Astrocyte (in vitro differentiated cells and primary cell): ENCODE measurements around the gene BBOX1. TPM values are rescaled to one million over a fixed set of nuclear protein-coding genes. Genes with fewer than 3 reads are reported as not detected.

ENCODE experiments used
- DNase-seq: peaks from one replicate; pipeline ENCODE4 v3.0.0-alpha.2; 2010; ENCODE audit warnings: low read depth
- FAIRE-seq: peaks from 2 replicates; lab custom pipeline; 2011; peaks lifted over from hg19 to GRCh38; lab: Jason Lieb, UNC
- H2AFZ ChIP-seq: 2 replicates; pipeline ENCODE4 v1.6.0; 2012; ENCODE audit warnings: low read depth, low read length, inconsistent platforms
- H3K27ac ChIP-seq: 2 replicates; pipeline ENCODE4 v1.5.1; 2011; ENCODE audit warnings: low read depth, low read length, inconsistent platforms
- H3K27me3 ChIP-seq: 2 replicates; pipeline ENCODE4 v1.6.0; 2011; ENCODE audit warnings: low read length, inconsistent platforms; ENCODE audit not compliant: insufficient read depth
- H3K36me3 ChIP-seq: 2 replicates; pipeline ENCODE4 v1.5.1; 2011; ENCODE audit warnings: low read length, inconsistent platforms; ENCODE audit not compliant: insufficient read depth
- H3K4me1 ChIP-seq: 2 replicates; pipeline ENCODE4 v1.5.1; 2011; ENCODE audit warnings: low read length, inconsistent platforms; ENCODE audit not compliant: insufficient read depth
- H3K4me2 ChIP-seq: 2 replicates; pipeline ENCODE4 v1.6.0; 2012; ENCODE audit warnings: low read length, inconsistent platforms
- H3K4me3 ChIP-seq: 2 replicates; pipeline ENCODE4 v1.5.1; 2011; ENCODE audit warnings: low read depth, mild to moderate bottlenecking, low read length, inconsistent platforms; ENCODE audit not compliant: insufficient read depth
- H3K79me2 ChIP-seq: 2 replicates; pipeline ENCODE4 v1.6.0; 2012; ENCODE audit warnings: mild to moderate bottlenecking, low read length, inconsistent platforms; ENCODE audit not compliant: insufficient read depth
- H3K9ac ChIP-seq: 2 replicates; pipeline ENCODE4 v1.6.0; 2012; ENCODE audit warnings: mild to moderate bottlenecking, low read length, inconsistent platforms
- H3K9me3 ChIP-seq: 2 replicates; pipeline ENCODE4 v1.5.1; 2012; ENCODE audit warnings: low read depth, mild to moderate bottlenecking, low read length, inconsistent platforms; ENCODE audit not compliant: insufficient read depth
- H4K20me1 ChIP-seq: 2 replicates; pipeline ENCODE4 v1.6.0; 2012; ENCODE audit warnings: low read length, inconsistent platforms; ENCODE audit not compliant: insufficient read depth
- H3K27ac Mint-ChIP-seq: one replicate; pipeline ENCODE4 v1.8.0; 2021; ENCODE audit warnings: mild to moderate bottlenecking, mixed read lengths; ENCODE audit not compliant: unreplicated experiment
- H3K27me3 Mint-ChIP-seq: one replicate; pipeline ENCODE4 v1.8.0; 2021; ENCODE audit warnings: low read depth, mixed read lengths; ENCODE audit not compliant: unreplicated experiment
- H3K36me3 Mint-ChIP-seq: one replicate; pipeline ENCODE4 v1.8.0; 2021; ENCODE audit warnings: low read depth, mixed read lengths; ENCODE audit not compliant: unreplicated experiment
- H3K4me1 Mint-ChIP-seq: one replicate; pipeline ENCODE4 v1.8.0; 2021; ENCODE audit warnings: low read depth, mixed read lengths; ENCODE audit not compliant: unreplicated experiment
- H3K4me3 Mint-ChIP-seq: one replicate; pipeline ENCODE4 v1.8.0; 2021; ENCODE audit warnings: mild to moderate bottlenecking, moderate library complexity, mixed read lengths; ENCODE audit not compliant: unreplicated experiment
- H3K9me3 Mint-ChIP-seq: one replicate; pipeline ENCODE4 v1.8.0; 2021; ENCODE audit warnings: mild to moderate bottlenecking, mixed read lengths; ENCODE audit not compliant: unreplicated experiment
- CTCF ChIP-seq: IDR thresholded peaks from 2 replicates; pipeline ENCODE4 v1.5.1; 2011; ENCODE audit warnings: low read depth, mild to moderate bottlenecking, inconsistent platforms, low read length, moderate library complexity; ENCODE audit not compliant: insufficient read depth
- EZH2 ChIP-seq: IDR thresholded peaks from 2 replicates; pipeline ENCODE4 v1.6.1; 2012; ENCODE audit warnings: mild to moderate bottlenecking, low read length, inconsistent platforms; ENCODE audit not compliant: insufficient read depth
- total RNA-seq: library from RNA; stranded (reverse); gene quantifications from 2 replicates; pipeline ENCODE4 v1.2.1, GENCODE V29; 2021

The BBOX1 gene
- total RNA-seq, 1 donor from 2014 or later = 0.39 TPM

- FAIRE-seq (no peak), DNase-seq (no peak)
- no peaks in the 10 kb centered on the region for H3K9me3 Mint-ChIP-seq
Observed at GRCh38 chr11:27025957-27026733, 14.5 kb upstream of the BBOX1 start.

DNA sequence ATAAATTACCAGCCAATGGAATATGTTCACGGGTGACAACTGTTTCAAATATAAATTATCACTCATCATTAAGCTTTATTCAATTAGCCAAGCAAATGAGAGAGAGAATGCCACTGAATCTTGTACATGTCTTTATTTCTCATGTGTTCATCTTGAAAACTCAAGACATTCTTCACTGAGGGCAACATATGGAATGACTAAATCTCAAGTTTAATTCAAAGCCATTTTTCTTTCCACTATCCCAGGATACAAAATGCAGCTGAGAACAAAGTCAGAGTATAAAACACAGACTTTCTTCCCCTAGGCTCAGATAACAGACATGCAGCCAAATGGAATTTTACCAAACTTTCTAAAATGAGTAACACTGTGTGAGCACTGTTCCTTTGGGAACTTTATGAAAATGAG, 12.1 kb upstream of the BBOX1 start:
- no peaks in the 10 kb centered on the region for H3K9me3 Mint-ChIP-seq
- Histone ChIP-seq H3K27me3 (no peaks in the 10 kb centered on the region), H3K9ac (no peak overlapping the region), H4K20me1 (no peaks in the 10 kb centered on the region), H3K4me2 (no peak overlapping the region), H3K4me3 (no peak overlapping the region), H3K9me3 (peaks cover 4% of the 10 kb centered on the region), H3K4me1 (no peaks in the 10 kb centered on the region), H3K27ac (no peak overlapping the region), H2AFZ (no peak overlapping the region), H3K79me2 (no peaks in the 10 kb centered on the region), H3K36me3 (no peaks in the 10 kb centered on the region)
- peaks cover 4% of the 10 kb centered on the region for H3K27me3 Mint-ChIP-seq
- H3K36me3 Mint-ChIP-seq = peaks cover 5% of the 10 kb centered on the region
- no peak for TF ChIP-seq CTCF
- no peak for TF ChIP-seq EZH2
- FAIRE-seq = no peak
- DNase-seq = peak; percentile 34
- no peak overlapping the region for H3K4me3 Mint-ChIP-seq
- peaks cover 7% of the 10 kb centered on the region for H3K4me1 Mint-ChIP-seq
- peak overlapping the region; percentile 20 for H3K27ac Mint-ChIP-seq

More at GRCh38 chr11:27025957-27026733, 14.5 kb upstream of the BBOX1 start:
- no peak overlapping the region for H3K4me3 Mint-ChIP-seq
- Histone ChIP-seq H3K79me2 (no peaks in the 10 kb centered on the region), H4K20me1 (no peaks in the 10 kb centered on the region), H3K9me3 (no peaks in the 10 kb centered on the region), H2AFZ (no peak overlapping the region), H3K4me1 (no peaks in the 10 kb centered on the region), H3K27ac (no peak overlapping the region), H3K4me2 (no peak overlapping the region), H3K9ac (no peak overlapping the region), H3K36me3 (no peaks in the 10 kb centered on the region), H3K4me3 (no peak overlapping the region), H3K27me3 (no peaks in the 10 kb centered on the region)
- no peak for TF ChIP-seq EZH2
- TF ChIP-seq CTCF = no peak
- H3K36me3 Mint-ChIP-seq = peaks cover under 1% of the 10 kb centered on the region
- H3K27ac Mint-ChIP-seq = no peak overlapping the region
- H3K27me3 Mint-ChIP-seq = peaks cover 2% of the 10 kb centered on the region
- H3K4me1 Mint-ChIP-seq = peaks cover 7% of the 10 kb centered on the region

GRCh38 chr11:27029966-27030365, 10.6 kb upstream of the BBOX1 start:
- TF ChIP-seq CTCF = no peak
- no peak for TF ChIP-seq EZH2
- H3K4me1 Mint-ChIP-seq = peaks cover 7% of the 10 kb centered on the region
- peaks cover 4% of the 10 kb centered on the region for H3K9me3 Mint-ChIP-seq
- H3K27ac ChIP-seq = no peak overlapping the region
- no peak overlapping the region for H2AFZ ChIP-seq
- no peaks in the 10 kb centered on the region for H3K27me3 ChIP-seq
- no peak for DNase-seq
- peaks cover 4% of the 10 kb centered on the region for H3K9me3 ChIP-seq
- H3K9ac ChIP-seq = no peak overlapping the region
- FAIRE-seq = no peak
- no peaks in the 10 kb centered on the region for H3K4me1 ChIP-seq
- H4K20me1 ChIP-seq = no peaks in the 10 kb centered on the region
- H3K36me3 ChIP-seq = no peaks in the 10 kb centered on the region
- no peak overlapping the region for H3K4me2 ChIP-seq
- H3K36me3 Mint-ChIP-seq = peaks cover 5% of the 10 kb centered on the region
- H3K4me3 ChIP-seq = no peak overlapping the region
- no peak overlapping the region for H3K27ac Mint-ChIP-seq
- H3K27me3 Mint-ChIP-seq = peaks cover 4% of the 10 kb centered on the region
- H3K4me3 Mint-ChIP-seq = no peak overlapping the region
- H3K79me2 ChIP-seq = no peaks in the 10 kb centered on the region
